Hepatocyte (in vitro differentiated cells): ENCODE results near the gene SYVN1. TPM values are rescaled to one million over a fixed set of nuclear protein-coding genes. Genes with fewer than 3 reads are reported as not detected.

Source experiments
- DNase-seq: peaks from one replicate; pipeline ENCODE4 v3.0.0-alpha.2; 2016; ENCODE audit warnings: low spot score
- H2AFZ ChIP-seq: fragments of 200-600 bp; sonication (generic); 2 replicates; pipeline ENCODE4 v1.6.0; 2016; ENCODE audit warnings: antibody characterized with exemption, mild to moderate bottlenecking
- H3K27ac ChIP-seq: fragments of 200-600 bp; sonication (generic); 2 replicates; pipeline ENCODE4 v1.5.1; 2016; ENCODE audit warnings: mild to moderate bottlenecking
- H3K27me3 ChIP-seq: fragments of 200-600 bp; sonication (generic); 2 replicates; pipeline ENCODE4 v1.6.1; 2016
- H3K36me3 ChIP-seq: fragments of 200-600 bp; sonication (generic); replicated peaks from 2 replicates; pipeline ENCODE4 v1.5.1; 2016; ENCODE audit warnings: low read depth; ENCODE audit not compliant: insufficient read depth
- H3K4me1 ChIP-seq: fragments of 200-600 bp; sonication (generic); 2 replicates; pipeline ENCODE4 v1.5.1; 2016; ENCODE audit warnings: mild to moderate bottlenecking, moderate library complexity; ENCODE audit not compliant: insufficient read depth
- H3K4me2 ChIP-seq: fragments of 200-600 bp; sonication (generic); 2 replicates; pipeline ENCODE4 v1.6.0; 2016
- H3K4me3 ChIP-seq: fragments of 200-600 bp; sonication (generic); 2 replicates; pipeline ENCODE4 v1.5.1; 2016; ENCODE audit warnings: mild to moderate bottlenecking
- H3K79me2 ChIP-seq: fragments of 200-600 bp; sonication (generic); 2 replicates; pipeline ENCODE4 v1.6.0; 2017; ENCODE audit warnings: mild to moderate bottlenecking
- H3K9me2 ChIP-seq: fragments of 200-600 bp; sonication (generic); replicated peaks from 2 replicates; pipeline ENCODE4 v1.6.0; 2017; ENCODE audit warnings: mild to moderate bottlenecking; ENCODE audit not compliant: insufficient read depth
- H3K9me3 ChIP-seq: fragments of 200-600 bp; sonication (generic); 2 replicates; pipeline ENCODE4 v1.5.1; 2016; ENCODE audit warnings: low read depth, mild to moderate bottlenecking
- H4K20me1 ChIP-seq: fragments of 200-600 bp; sonication (generic); 2 replicates; pipeline ENCODE4 v1.6.0; 2016; ENCODE audit warnings: mild to moderate bottlenecking; ENCODE audit not compliant: insufficient read depth, poor library complexity, severe bottlenecking
- CTCF ChIP-seq: fragments of 200-600 bp; sonication (generic); IDR thresholded peaks from 2 replicates; pipeline ENCODE4 v1.5.1; 2016; ENCODE audit warnings: antibody characterized with exemption, mild to moderate bottlenecking; ENCODE audit not compliant: poor library complexity
- EZH2 ChIP-seq: fragments of 200-600 bp; sonication (generic); IDR thresholded peaks from 2 replicates; pipeline ENCODE4 v1.6.1; 2016; ENCODE audit warnings: antibody characterized with exemption, mild to moderate bottlenecking, borderline replicate concordance
- EZH2phosphoT487 ChIP-seq: fragments of 200-600 bp; sonication (generic); IDR thresholded peaks from one replicate; pipeline ENCODE4 v1.6.1; 2018; ENCODE audit warnings: antibody characterized with exemption, mild to moderate bottlenecking, low read depth, moderate library complexity; ENCODE audit not compliant: unreplicated experiment, severe bottlenecking
- WGBS: methylation state at CpG from one replicate; pipeline ENCODE4 v1.1.6; 2016; ENCODE audit warnings: low lambda C conversion rate; ENCODE audit errors: missing lambda C conversion rate; 5-methylcytosine and 5-hydroxymethylcytosine counted together
- polyA plus RNA-seq: library from polyadenylated mRNA; unstranded; fragments of >200 nt; fragmentation: Nextera tagmentation; extraction: Ambion mirVana; gene quantifications from 2 replicates; pipeline ENCODE4 v1.2.1, GENCODE V29; 2016
- total RNA-seq: library from RNA; depleted of rRNA; stranded (reverse); fragments of >200 nt; gene quantifications from 2 replicates; pipeline ENCODE4 v1.2.3, GENCODE V29; 2014

Gene SYVN1
- total and polyA plus RNA-seq, 2 experiments from 2014 or later, result 27.7 to 31.8 TPM

GRCh38 chr11:65084598-65085375 lies 49.5 kb downstream of the SYVN1 start:
- H3K36me3 ChIP-seq, result no peaks in the 10 kb centered on the region
- H3K4me2 ChIP-seq, result peak overlapping the region; percentile 95
- no peaks in the 10 kb centered on the region for H3K27me3 ChIP-seq
- TF ChIP-seq EZH2phosphoT487 (no peak), CTCF (no peak), EZH2 (no peak)
- peaks cover 32% of the 10 kb centered on the region for H3K79me2 ChIP-seq
- H4K20me1 ChIP-seq, result no peaks in the 10 kb centered on the region
- peak overlapping the region; percentile 97 for H3K27ac ChIP-seq
- peaks cover 9% of the 10 kb centered on the region for H3K4me1 ChIP-seq
- no peak for DNase-seq
- 52% methylated on average over 23 of the region's 23 CpGs for WGBS
- H2AFZ ChIP-seq, result peak overlapping the region; percentile 37
- H3K9me3 ChIP-seq, result no peaks in the 10 kb centered on the region
- H3K9me2 ChIP-seq, result no peaks in the 10 kb centered on the region
- peak overlapping the region; percentile 46 for H3K4me3 ChIP-seq

GRCh38 chr11:65083834-65084597 lies 50.3 kb downstream of the SYVN1 start, which contains the start of the genes CDCA5 and ZFPL1:
Gene CDCA5 (minus strand): TSS chr11:65084040. CDS start chr11:65083978, 62 bp downstream.
Gene ZFPL1 (plus strand): TSS chr11:65084222. CDS start chr11:65084699, 477 bp downstream.
- no peaks in the 10 kb centered on the region for H3K9me3 ChIP-seq
- TF ChIP-seq EZH2phosphoT487 (no peak), EZH2 (no peak), CTCF (no peak)
- H3K27me3 ChIP-seq, result no peaks in the 10 kb centered on the region
- WGBS, result 1% methylated on average over 79 of the region's 79 CpGs
- H3K4me2 ChIP-seq, result peak within 1 kb of the TSS; percentile 95
- peak within 1 kb of the TSS; percentile 97 for H3K27ac ChIP-seq
- H3K36me3 ChIP-seq, result no peaks in the 10 kb centered on the region
- peak within 1 kb of the TSS; percentile 88 for H2AFZ ChIP-seq
- no peaks in the 10 kb centered on the region for H3K9me2 ChIP-seq
- peak; percentile 98 for DNase-seq
- H3K79me2 ChIP-seq, result peaks cover 32% of the 10 kb centered on the region
- no peaks in the 10 kb centered on the region for H4K20me1 ChIP-seq
- H3K4me3 ChIP-seq, result peak within 1 kb of the TSS; percentile 54
- peaks cover 9% of the 10 kb centered on the region for H3K4me1 ChIP-seq

GRCh38 chr11:65083134-65083833 lies 51.0 kb downstream of the SYVN1 start:
- no peaks in the 10 kb centered on the region for H3K9me2 ChIP-seq
- 5% methylated on average over 13 of the region's 13 CpGs for WGBS
- H3K9me3 ChIP-seq, result no peaks in the 10 kb centered on the region
- TF ChIP-seq EZH2 (no peak), EZH2phosphoT487 (no peak), CTCF (no peak)
- peaks cover 9% of the 10 kb centered on the region for H3K4me1 ChIP-seq
- peak overlapping the region; percentile 97 for H3K27ac ChIP-seq
- peak overlapping the region; percentile 88 for H2AFZ ChIP-seq
- H3K4me2 ChIP-seq, result peak overlapping the region; percentile 82
- no peaks in the 10 kb centered on the region for H4K20me1 ChIP-seq
- peak overlapping the region; percentile 54 for H3K4me3 ChIP-seq
- H3K36me3 ChIP-seq, result no peaks in the 10 kb centered on the region
- no peak for DNase-seq
- peaks cover 32% of the 10 kb centered on the region for H3K79me2 ChIP-seq
- H3K27me3 ChIP-seq, result no peaks in the 10 kb centered on the region
